Measurements from ENCODE around the gene GABPB2.

GABPB2 gene

GRCh38 chr1:151070474-151071276 is at the start of gene GABPB2:
Gene GABPB2 (plus strand): TSS chr1:151070761. CDS start chr1:151088190, 17,429 bp downstream.
- peak; percentile 85 for DNase-seq (ENCODE audit: low spot score)

GRCh38 chr1:151024540-151025146 is 45.9 kb upstream of the GABPB2 start:
- DNase-seq (ENCODE audit: low spot score), result peak; percentile 90

GRCh38 chr1:151026460-151026859 is 44.1 kb upstream of the GABPB2 start:
- no peak for DNase-seq (ENCODE audit: low spot score)

DNA sequence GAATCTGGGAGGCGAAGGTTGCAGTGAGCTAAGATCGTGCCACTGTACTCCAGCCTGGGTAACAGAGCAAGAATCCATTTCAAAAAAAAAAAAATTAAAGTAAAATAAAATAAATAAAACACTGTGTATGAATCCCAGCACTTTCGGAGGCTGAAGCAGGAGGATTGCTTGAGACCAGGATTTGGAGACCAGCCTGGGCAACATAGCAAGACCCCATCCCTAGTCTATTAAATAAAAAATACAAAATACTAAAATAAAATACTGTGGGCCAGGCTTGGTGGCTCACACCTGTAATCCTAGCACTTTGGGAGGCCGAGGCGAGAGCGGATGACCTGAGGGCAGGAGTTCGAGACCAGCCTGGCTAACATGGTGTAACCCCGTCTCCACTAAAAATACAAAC is 38.4 kb upstream of the GABPB2 start:
- no peak for DNase-seq (ENCODE audit: low spot score)

DNA sequence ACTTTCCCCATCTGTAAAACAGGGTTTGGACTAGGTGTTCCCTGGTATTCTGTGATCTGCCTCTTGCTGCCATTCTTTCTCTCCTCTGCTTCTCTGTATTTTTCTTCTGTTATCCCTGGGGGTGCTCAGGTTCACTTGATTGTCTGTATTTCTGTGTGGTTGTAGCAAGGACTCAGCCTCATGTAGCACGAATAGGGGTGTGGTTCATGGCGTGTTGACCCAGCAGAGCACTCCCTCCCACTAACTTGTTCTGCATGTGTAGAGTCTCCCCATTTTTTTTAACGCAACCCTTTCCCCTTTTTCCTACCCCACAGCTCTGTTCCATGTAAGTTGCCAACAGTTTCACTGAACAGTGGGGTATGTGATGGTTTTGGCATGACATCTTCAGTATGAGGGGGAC is 35.4 kb upstream of the GABPB2 start:
- no peak for DNase-seq (ENCODE audit: low spot score)

DNA sequence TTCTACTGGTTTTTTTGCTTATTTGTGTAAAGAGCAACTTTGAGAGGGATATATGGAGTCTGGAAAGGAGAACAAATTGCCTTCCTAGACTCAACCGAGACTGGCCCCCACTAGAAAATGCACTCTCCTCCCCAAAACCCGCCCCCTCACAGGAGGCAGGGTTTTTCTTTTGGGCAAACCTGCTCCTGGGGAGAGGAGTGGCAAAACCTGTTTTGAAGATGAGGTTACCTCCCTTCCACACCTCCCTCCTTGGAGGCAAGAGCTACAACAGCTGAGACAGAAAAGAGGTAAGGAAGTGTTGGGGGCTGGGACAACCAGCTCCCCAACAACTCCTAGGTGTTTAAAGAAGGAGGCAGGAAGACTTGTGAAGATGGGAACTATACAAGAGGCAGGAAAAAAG is 34.2 kb upstream of the GABPB2 start, which contains the start of gene BNIPL:
BNIPL (plus strand) TSS at position 231 of the 400 bp plus-strand sequence; CDS start at position 371, 140 bp downstream.
- no peak for DNase-seq (ENCODE audit: low spot score)

- DNase-seq (ENCODE audit: low spot score), result no peak
Observed at GRCh38 chr1:151037032-151037431, 33.5 kb upstream of the GABPB2 start.

- no peak for DNase-seq (ENCODE audit: low spot score)
Observed at GRCh38 chr1:151039521-151039920, 31.0 kb upstream of the GABPB2 start.

DNA sequence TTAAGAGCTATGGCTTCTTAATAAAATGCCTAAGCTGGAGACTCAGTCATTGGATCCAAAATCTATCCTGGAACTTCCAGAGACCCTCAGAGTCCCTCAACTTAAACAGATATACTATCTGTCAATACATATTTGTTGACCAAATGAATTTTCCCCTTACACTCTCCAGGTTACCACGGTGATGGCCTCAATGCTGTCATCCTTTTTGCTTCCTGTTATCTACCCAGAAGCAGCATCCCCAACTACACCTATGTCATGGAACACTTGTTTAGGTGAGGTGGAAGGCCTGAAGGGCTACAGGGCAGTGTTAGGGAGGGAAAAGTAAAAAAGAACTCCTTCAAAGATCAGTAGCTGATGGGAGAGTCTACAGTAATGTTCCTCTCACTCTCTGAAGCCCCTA is 27.4 kb upstream of the GABPB2 start:
- DNase-seq (ENCODE audit: low spot score), result no peak

DNA sequence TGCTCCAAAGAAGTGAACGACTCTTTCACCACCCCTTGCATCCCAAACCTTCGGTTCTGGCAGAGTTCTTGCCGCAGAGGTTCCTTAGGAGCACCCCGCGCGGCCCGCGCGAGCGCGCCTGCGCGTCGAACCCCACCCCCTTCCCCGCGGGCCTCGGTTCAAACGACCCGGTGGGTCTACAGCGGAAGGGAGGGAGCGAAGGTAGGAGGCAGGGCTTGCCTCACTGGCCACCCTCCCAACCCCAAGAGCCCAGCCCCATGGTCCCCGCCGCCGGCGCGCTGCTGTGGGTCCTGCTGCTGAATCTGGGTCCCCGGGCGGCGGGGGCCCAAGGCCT is 23.0 kb upstream of the GABPB2 start, which contains the start of gene C1orf56:
C1orf56 (plus strand) TSS at position 161 of the 334 bp plus-strand sequence; CDS start at position 258, 97 bp downstream.
- DNase-seq (ENCODE audit: low spot score), result peak; percentile 56

DNA sequence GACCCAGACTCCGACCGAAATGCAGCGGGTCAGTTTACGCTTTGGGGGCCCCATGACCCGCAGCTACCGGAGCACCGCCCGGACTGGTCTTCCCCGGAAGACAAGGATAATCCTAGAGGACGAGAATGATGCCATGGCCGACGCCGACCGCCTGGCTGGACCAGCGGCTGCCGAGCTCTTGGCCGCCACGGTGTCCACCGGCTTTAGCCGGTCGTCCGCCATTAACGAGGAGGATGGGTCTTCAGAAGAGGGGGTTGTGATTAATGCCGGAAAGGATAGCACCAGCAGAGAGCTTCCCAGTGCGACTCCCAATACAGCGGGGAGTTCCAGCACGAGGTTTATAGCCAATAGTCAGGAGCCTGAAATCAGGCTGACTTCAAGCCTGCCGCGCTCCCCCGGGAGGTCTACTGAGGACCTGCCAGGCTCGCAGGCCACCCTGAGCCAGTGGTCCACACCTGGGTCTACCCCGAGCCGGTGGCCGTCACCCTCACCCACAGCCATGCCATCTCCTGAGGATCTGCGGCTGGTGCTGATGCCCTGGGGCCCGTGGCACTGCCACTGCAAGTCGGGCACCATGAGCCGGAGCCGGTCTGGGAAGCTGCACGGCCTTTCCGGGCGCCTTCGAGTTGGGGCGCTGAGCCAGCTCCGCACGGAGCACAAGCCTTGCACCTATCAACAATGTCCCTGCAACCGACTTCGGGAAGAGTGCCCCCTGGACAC is 22.5 kb upstream of the GABPB2 start:
- DNase-seq (ENCODE audit: low spot score), result peak; percentile 64

GRCh38 chr1:151048645-151049032 is 21.9 kb upstream of the GABPB2 start:
- DNase-seq (ENCODE audit: low spot score), result no peak

DNA sequence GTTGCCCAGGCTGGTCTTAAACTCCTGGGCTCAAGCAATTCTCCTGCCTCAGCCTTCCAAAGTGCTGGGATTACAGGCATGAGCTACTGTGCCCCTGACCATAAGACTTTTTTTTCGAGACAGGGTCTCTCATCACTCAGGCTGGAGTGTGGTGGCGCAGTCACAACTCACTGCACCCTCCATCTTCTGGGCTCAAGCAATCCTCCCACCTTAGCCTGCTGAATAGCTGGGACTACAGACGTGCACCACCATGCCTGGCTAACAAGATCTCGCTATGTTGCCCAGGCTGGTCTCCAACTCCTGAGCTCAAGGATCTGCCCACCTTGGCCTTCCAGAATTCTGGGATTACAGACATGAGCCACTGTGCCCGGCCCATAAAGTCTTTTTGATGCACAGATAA is 21.1 kb upstream of the GABPB2 start:
- DNase-seq (ENCODE audit: low spot score), result no peak

GRCh38 chr1:151050051-151050688 is 20.4 kb upstream of the GABPB2 start:
- no peak for DNase-seq (ENCODE audit: low spot score)

DNA sequence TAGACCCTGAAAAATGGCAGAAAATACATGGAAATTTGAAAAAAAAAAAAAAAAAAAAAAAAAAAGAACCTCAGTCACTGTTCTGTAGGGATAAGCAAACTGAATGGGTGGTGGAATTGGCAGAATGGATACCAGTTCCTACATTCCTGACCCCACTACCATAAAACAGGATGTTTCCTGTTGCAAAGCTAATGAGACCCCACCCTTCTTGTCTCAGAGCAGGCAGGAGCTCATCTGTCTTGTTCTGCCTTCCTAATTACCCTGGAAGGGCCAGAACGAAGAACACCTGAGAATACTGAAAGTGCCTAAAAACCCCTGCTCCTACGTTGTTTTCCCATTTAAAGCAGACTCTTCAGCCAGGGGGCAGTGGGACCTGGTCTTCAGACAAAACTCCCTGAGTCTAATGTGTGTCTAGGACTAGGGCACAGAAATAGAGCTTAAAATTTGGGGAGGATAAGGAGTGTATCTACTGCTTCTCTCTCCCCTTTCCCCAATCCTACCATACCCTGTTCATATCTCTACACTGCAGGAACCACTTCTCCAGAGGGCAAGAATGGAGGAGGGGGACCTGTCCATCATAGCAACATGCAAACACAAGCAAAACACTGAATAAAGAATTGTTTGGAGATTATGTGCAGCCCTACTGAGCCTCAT is 19.1 kb upstream of the GABPB2 start:
- DNase-seq (ENCODE audit: low spot score), result no peak

GRCh38 chr1:151054971-151055547 is 15.5 kb upstream of the GABPB2 start:
- no peak for DNase-seq (ENCODE audit: low spot score)

DNA sequence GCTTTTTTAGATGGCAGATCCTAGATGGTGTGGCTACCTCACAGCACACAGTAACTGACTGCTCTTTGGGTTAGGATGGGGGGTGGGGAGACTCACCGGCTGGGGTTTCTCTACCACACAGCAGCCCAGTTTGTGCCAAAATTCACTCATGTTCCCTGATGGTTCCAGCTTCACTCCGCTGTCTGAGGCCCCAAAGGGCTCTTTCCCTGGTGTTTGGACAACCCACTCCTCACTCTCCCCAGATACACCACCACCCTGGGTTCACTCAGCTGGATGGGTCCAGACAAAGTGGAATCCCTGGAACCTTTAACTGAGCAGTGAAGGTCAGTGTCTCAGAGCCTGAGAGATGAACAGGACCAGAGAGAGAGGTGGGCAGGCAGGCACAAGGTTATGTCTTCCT is 15.0 kb upstream of the GABPB2 start:
- DNase-seq (ENCODE audit: low spot score), result no peak

- peak; percentile 71 for DNase-seq (ENCODE audit: low spot score)
Observed at GRCh38 chr1:151056149-151056548, 14.4 kb upstream of the GABPB2 start.

GRCh38 chr1:151058692-151059091 is 11.9 kb upstream of the GABPB2 start:
- no peak for DNase-seq (ENCODE audit: low spot score)

DNA sequence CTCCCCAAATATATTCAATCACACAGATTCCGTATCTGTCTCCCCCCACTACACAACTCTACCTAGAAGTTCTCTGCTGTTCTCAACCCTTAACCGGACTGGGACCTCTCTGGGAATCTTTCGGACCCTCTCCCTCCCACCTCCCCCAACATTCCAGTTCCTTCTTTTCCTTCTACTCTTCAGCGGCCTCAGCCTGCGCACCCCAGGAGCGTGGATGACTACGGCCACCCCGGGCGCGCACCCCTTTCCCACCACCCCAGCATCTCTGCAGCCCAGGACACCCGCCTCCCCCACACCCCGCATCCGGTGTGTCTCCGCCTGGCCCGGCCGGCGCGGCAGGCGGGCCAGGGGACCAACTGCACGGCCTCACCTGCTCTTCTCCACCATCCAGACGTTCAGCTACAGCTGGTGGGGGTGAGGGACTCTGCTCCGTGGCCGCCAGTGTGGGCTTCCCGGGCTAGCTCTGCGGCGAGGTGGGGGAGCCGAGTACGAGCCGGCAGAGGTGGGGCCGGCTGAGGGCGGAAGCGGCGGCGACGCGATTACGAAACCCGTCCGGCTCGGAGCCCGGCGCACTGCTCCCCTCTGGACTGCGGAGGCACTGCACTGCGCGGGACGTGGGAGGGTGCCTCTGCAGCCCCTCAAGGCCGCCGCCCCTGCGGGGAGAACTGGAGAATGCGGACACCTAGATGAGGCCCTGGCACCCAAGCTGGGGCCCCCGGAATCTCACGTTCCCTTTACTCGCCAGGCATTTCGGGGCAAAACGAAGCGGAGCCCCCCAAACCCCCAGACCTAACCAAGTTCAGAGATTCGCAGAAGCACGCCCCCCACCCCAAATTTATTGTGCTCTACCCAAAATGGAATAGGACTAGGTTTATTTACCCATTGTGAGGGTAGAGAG is 11.2 kb upstream of the GABPB2 start, which contains the start of gene CDC42SE1:
CDC42SE1 (minus strand) TSS at position 514 of the 898 bp plus-strand sequence. CDS start 3,892 bp downstream, outside the sequence.
- DNase-seq (ENCODE audit: low spot score), result peak; percentile 83

All from CD4-positive, alpha-beta T cell treated with Interleukin-15 for 4 hours (primary cell).